AG04449 (cell line): ENCODE measurements around the gene PPA1.
"Not testable (repeated sequence)": the region's sequence is repeated elsewhere in the genome, so short reads cannot be mapped to it uniquely, and the experiment has no call there.

ENCODE experiments used
- CTCF ChIA-PET: fragments of 350-600 bp; formaldehyde crosslinking; extraction: SDS; loops from one replicate; lab custom pipeline; 2021; ENCODE audit warnings: antibody characterized with exemption; lab: Yijun Ruan, JAX
- POLR2A ChIA-PET: fragments of 400-600, 350-600 bp; formaldehyde crosslinking; extraction: SDS; loops from one replicate; lab custom pipeline; 2020; ENCODE audit warnings: antibody characterized with exemption, inconsistent platforms; lab: Yijun Ruan, JAX
- DNase-seq: peaks from one replicate; pipeline ENCODE4 v3.0.0-alpha.2; 2010; ENCODE audit warnings: low read depth, low spot score
- H3K4me3 ChIP-seq: 2 replicates; pipeline ENCODE4 v1.5.1; 2011; ENCODE audit warnings: low read depth, mild to moderate bottlenecking, control low read depth, low read length
- TF ChIP-seq, protein P1 (sequence below): IDR thresholded peaks from one replicate; pipeline ENCODE4 v1.5.1; 2011; ENCODE audit warnings: mild to moderate bottlenecking, moderate library complexity, low read length, control low read depth, inconsistent platforms; ENCODE audit not compliant: insufficient read depth; ENCODE audit errors: missing control alignments

The PPA1 gene

DNA sequence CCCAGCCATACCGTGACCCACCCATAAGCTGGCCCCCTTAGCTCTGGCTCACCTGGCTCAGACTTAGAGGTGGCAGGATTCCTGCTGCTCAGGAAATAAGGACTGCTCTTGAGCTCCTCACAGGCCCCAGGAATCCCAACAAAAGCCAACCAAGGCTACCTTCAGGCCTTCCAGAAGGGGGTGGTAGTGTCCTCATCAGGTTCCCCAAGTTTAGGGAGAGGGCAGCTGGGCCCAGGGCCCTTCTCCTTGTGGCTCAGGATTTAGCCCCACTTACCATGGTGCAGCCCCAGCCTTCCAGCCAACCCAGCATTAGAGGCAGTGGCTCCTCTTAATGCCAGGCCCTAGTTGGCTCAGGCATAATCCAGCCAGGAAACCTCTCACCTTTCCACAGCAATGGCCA lies 27.0 kb upstream of the PPA1 start:
- H3K4me3 ChIP-seq = no peak overlapping the region
- CTCF ChIA-PET = interaction anchor here (1.3 kb wide), 1 partner anchor 12 kb away, joined by 4 read pairs; no protein-coding TSS in a partner anchor
- TF ChIP-seq, protein P1, sequence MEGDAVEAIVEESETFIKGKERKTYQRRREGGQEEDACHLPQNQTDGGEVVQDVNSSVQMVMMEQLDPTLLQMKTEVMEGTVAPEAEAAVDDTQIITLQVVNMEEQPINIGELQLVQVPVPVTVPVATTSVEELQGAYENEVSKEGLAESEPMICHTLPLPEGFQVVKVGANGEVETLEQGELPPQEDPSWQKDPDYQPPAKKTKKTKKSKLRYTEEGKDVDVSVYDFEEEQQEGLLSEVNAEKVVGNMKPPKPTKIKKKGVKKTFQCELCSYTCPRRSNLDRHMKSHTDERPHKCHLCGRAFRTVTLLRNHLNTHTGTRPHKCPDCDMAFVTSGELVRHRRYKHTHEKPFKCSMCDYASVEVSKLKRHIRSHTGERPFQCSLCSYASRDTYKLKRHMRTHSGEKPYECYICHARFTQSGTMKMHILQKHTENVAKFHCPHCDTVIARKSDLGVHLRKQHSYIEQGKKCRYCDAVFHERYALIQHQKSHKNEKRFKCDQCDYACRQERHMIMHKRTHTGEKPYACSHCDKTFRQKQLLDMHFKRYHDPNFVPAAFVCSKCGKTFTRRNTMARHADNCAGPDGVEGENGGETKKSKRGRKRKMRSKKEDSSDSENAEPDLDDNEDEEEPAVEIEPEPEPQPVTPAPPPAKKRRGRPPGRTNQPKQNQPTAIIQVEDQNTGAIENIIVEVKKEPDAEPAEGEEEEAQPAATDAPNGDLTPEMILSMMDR = no peak
- DNase-seq = no peak
- POLR2A ChIA-PET = no interaction called here

DNA sequence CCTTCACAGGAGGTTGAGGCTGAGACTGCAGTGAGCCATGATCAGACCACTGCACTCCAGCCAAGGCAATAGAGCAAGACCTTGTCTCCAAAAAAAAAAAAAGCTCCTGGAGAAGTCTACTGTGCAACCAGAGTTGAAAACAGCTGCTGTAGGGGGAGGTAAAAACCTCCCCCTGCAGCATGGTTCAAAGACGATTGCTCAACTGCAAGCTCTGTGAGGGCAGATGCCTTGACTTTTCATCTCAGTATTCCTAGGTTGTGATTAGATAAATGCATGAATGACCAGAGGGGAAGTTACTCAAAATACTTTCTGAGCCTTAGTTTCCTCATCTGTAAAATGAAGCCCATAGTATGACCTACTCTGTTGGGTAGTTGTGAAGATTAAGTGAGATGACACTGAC lies 25.0 kb upstream of the PPA1 start:
- no peak for DNase-seq
- ChIA-PET CTCF (interaction anchor here (1.1 kb wide), 1 partner anchor 12 kb away, joined by 4 read pairs; no protein-coding TSS in a partner anchor), POLR2A (no interaction called here)
- TF ChIP-seq, protein P1 = no peak
- H3K4me3 ChIP-seq = no peak overlapping the region

DNA sequence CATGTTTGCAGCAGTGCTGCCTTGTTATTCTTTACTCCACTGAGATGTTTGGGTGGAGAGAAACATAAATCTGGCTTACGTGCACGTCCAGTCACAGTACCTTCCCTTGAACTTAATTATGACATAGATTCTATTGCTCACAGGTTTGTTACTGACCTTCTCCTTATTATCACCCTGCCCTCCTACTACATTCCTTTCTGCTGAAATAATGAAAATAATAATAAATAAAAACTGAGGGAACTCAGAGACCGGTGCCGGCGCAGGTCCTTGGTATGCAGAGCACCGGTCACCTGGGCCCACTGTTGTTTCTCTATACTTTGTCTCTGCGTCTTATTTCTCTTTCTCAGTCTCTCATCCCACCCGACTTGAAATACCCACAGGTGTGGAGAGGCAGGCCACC lies 24.6 kb upstream of the PPA1 start:
- DNase-seq, H3K4me3 ChIP-seq, CTCF ChIA-PET, POLR2A ChIA-PET: not testable (repeated sequence)

DNA sequence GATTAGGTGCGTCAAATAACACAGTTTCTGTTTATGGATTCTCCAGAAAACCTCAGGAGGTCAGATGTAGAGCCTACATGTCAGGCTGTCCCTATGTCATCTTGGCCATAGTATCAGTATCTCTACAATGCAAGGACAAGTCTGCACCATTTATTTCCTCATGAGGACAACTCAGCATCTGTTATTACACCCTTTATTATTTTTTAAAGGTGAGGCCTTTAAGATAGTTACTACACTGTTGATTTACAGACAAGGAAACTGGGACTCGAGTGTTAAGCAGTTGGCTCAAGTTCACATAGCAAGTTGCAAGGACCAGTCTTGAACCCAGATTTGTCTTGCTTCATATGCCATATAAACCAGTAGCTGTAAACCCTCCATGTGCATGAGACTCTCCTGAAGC lies 23.2 kb upstream of the PPA1 start:
- H3K4me3 ChIP-seq = no peak overlapping the region
- ChIA-PET POLR2A (no interaction called here), CTCF (interaction anchor here (0.8 to 2.4 kb wide), 4 partner anchors 9 to 34 kb away, joined by 3 to 13 read pairs (median 4); no protein-coding TSS in a partner anchor)
- DNase-seq = no peak
- TF ChIP-seq, protein P1 = no peak

DNA sequence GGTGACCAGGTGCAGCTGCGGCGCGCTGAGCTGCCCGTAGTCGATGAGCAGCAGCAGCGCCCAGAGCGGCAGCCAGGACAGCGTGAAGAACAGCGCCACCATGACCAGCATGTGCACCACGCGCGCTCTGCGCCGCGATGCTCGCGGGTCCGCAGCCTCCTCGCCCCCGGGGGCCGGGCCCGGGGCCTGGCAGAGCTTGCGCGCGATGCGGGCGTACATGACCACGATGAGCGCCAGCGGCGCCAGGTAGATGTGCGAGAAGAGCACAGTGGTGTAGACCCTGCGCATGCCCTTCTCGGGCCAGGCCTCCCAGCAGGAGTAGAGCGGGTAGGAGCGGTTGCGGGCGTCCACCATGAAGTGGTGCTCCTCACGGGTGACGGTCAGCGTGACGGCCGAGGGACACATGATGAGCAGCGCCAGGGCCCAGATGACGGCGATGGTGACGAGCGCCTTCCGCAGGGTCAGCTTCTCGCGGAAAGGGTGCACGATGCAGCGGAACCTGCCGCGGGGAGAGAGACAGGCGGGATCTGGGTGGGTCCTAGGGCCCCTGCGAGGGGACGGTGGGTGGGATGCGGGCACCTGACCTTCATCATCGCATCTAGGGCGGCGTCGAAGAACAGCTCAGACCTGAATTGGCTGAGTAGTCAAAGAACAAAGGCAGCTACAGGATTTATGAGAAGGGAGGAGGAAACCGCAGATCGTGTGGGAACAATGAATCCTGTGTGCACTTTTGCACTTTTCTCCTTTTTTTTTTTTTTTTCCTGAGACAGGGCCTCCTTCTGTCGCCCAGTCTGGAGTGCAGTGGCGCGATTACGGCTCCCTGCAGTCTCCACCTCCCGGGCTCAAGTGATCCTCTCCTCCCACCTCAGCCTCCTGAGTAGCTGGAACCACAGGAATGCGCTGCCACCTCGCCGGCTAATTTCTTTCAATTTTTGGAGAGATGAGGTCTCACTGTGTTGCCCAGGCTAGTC lies 22.4 kb upstream of the PPA1 start:
- CTCF ChIA-PET = interaction anchor here (1.2 to 2.4 kb wide), 3 partner anchors 10 to 12 kb away, joined by 3 to 13 read pairs (median 5); no protein-coding TSS in a partner anchor
- POLR2A ChIA-PET = no interaction called here
- TF ChIP-seq, protein P1 = peak; percentile 10
- H3K4me3 ChIP-seq = 0 out of 2 replicates have a peak overlapping the region, but pooled peaks have one; percentile 3
- DNase-seq = no peak

DNA sequence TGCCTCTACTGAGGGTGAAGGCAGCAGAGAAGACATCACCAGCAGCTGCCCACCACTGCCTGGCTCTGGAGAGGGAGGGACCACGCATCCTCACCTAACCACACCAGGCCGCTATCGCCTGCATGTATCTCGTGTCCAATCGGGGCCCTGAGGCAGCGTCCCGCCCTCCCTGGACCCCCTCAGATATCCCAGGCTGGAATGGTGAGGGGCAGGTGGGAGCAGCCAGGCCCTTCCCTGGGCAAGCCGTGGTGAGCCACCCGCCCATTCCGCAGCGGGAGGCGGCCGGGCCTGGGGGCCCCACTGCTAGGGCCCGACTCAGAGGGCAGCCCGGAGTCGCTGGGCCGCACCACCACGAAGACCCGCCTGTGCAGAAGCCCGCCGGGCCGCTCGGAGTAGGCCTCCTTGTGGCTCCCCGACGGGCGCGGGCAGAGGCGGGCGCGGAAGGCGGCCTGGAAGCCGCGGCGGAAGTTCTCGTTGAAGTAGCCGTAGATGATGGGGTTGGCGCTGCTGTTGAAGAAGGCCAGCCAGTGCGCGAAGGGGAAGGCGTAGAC lies 21.6 kb upstream of the PPA1 start:
- ChIA-PET POLR2A (no interaction called here), CTCF (interaction anchor here (1.2 to 2.4 kb wide), 2 partner anchors 10 to 13 kb away, joined by 3 to 13 read pairs; no protein-coding TSS in a partner anchor)

More for the DNA sequence above, 21.6 kb upstream of the PPA1 start:
- no peak overlapping the region for H3K4me3 ChIP-seq
- TF ChIP-seq, protein P1 = no peak
- DNase-seq = no peak
